GM23338 (cell line): ENCODE results near the gene NSUN7. TPM values are rescaled to one million over a fixed set of nuclear protein-coding genes. Genes with fewer than 3 reads are reported as not detected.

ENCODE experiments used
- ATAC-seq: fragments of 200-7000 bp; cut with Tn5 transposase; 3 replicates; pipeline ENCODE4 v1.9.1; 2020
- DNase-seq: peaks from one replicate; pipeline ENCODE4 v3.0.0-alpha.2; 2015; ENCODE audit warnings: low spot score
- H2AFZ ChIP-seq: fragments of 200-600 bp; sonication (generic); 2 replicates; pipeline ENCODE4 v1.8.0; 2016; ENCODE audit warnings: antibody characterized with exemption, mild to moderate bottlenecking, moderate library complexity
- H3F3A ChIP-seq: fragments of 200-600 bp; sonication (generic); replicated peaks from 2 replicates; pipeline ENCODE4 v1.8.0; 2017; ENCODE audit warnings: antibody characterized with exemption, mixed run types, low read depth
- H3K27ac ChIP-seq: fragments of 200-600 bp; sonication (generic); 2 replicates; pipeline ENCODE4 v1.6.1; 2016; ENCODE audit warnings: low read depth
- H3K27me3 ChIP-seq: fragments of 200-600 bp; sonication (generic); 2 replicates; pipeline ENCODE4 v1.8.0; 2016; ENCODE audit warnings: mild to moderate bottlenecking, mixed run types, moderate library complexity; ENCODE audit not compliant: insufficient read depth
- H3K36me3 ChIP-seq: fragments of 200-600 bp; sonication (generic); 2 replicates; pipeline ENCODE4 v1.8.0; 2016; ENCODE audit warnings: mild to moderate bottlenecking; ENCODE audit not compliant: insufficient read depth
- H3K4me1 ChIP-seq: fragments of 200-600 bp; sonication (generic); 2 replicates; pipeline ENCODE4 v1.8.0; 2016; ENCODE audit warnings: mild to moderate bottlenecking, moderate library complexity; ENCODE audit not compliant: insufficient read depth
- H3K4me2 ChIP-seq: fragments of 200-600 bp; sonication (generic); 2 replicates; pipeline ENCODE4 v1.7.1; 2017; ENCODE audit warnings: mixed run types
- H3K4me3 ChIP-seq: fragments of 200-600 bp; sonication (generic); 2 replicates; pipeline ENCODE4 v1.6.1; 2016; ENCODE audit warnings: mixed run types
- H3K79me2 ChIP-seq: fragments of 200-600 bp; sonication (generic); replicated peaks from 2 replicates; pipeline ENCODE4 v1.8.0; 2017; ENCODE audit warnings: mild to moderate bottlenecking; ENCODE audit not compliant: insufficient read depth
- H3K9me2 ChIP-seq: fragments of 200-600 bp; sonication (generic); 2 replicates; pipeline ENCODE4 v1.8.0; 2017; ENCODE audit not compliant: insufficient read depth
- H4K20me1 ChIP-seq: fragments of 200-600 bp; sonication (generic); replicated peaks from 2 replicates; pipeline ENCODE4 v1.8.0; 2017; ENCODE audit warnings: mild to moderate bottlenecking; ENCODE audit not compliant: insufficient read depth
- H3K27ac Mint-ChIP-seq: 2 replicates; pipeline ENCODE4 v1.8.0; 2020; ENCODE audit warnings: inconsistent platforms, mild to moderate bottlenecking, moderate library complexity, mixed read lengths
- H3K27me3 Mint-ChIP-seq: 3 replicates; pipeline ENCODE4 v1.8.0; 2022; ENCODE audit warnings: low read depth, mild to moderate bottlenecking, moderate library complexity, mixed read lengths, inconsistent platforms; ENCODE audit not compliant: insufficient read depth, poor library complexity
- H3K36me3 Mint-ChIP-seq: 3 replicates; pipeline ENCODE4 v1.8.0; 2021; ENCODE audit warnings: low read depth, mild to moderate bottlenecking, inconsistent platforms, moderate library complexity, mixed read lengths
- H3K4me1 Mint-ChIP-seq: 3 replicates; pipeline ENCODE4 v1.8.0; 2020; ENCODE audit warnings: mild to moderate bottlenecking, inconsistent platforms, mixed read lengths
- H3K4me3 Mint-ChIP-seq: 3 replicates; pipeline ENCODE4 v1.8.0; 2021; ENCODE audit warnings: moderate library complexity, mild to moderate bottlenecking, inconsistent platforms, mixed read lengths
- H3K9me3 Mint-ChIP-seq: 3 replicates; pipeline ENCODE4 v1.8.0; 2020; ENCODE audit warnings: moderate library complexity, mild to moderate bottlenecking, inconsistent platforms, mixed read lengths
- CTCF ChIP-seq, 2 experiments: fragments of 200-600 bp in 1 of 2; sonication (generic) in 1 of 2; conservative IDR thresholded peaks; 2 replicates each; pipeline versions ENCODE4 v1.5.1 to v1.6.1; 2016 to 2017; ENCODE audit warnings: antibody characterized with exemption in 2 of 2, low read depth in 2 of 2, mild to moderate bottlenecking in 2 of 2, moderate library complexity in 1 of 2
- EZH2 ChIP-seq: fragments of 200-600 bp; sonication (generic); IDR thresholded peaks from one replicate; pipeline ENCODE4 v1.8.0; 2017; ENCODE audit warnings: antibody characterized with exemption, mild to moderate bottlenecking, low read depth; ENCODE audit not compliant: unreplicated experiment
- JUNB ChIP-seq: IDR thresholded peaks from one replicate; pipeline ENCODE4 v1.6.1; 2016; ENCODE audit warnings: antibody characterized with exemption; ENCODE audit not compliant: unreplicated experiment
- NANOG ChIP-seq: IDR thresholded peaks from 2 replicates; pipeline ENCODE4 v1.6.1; 2016; ENCODE audit warnings: antibody characterized with exemption, borderline replicate concordance
- POLR2AphosphoS5 ChIP-seq: IDR thresholded peaks from 2 replicates; pipeline ENCODE4 v1.6.1; 2016; ENCODE audit warnings: antibody characterized with exemption, low read depth
- REST ChIP-seq: IDR thresholded peaks from one replicate; pipeline ENCODE4 v1.6.1; 2018; ENCODE audit warnings: antibody characterized with exemption; ENCODE audit not compliant: unreplicated experiment
- STAT1 ChIP-seq: IDR thresholded peaks from one replicate; pipeline ENCODE4 v1.6.1; 2016; ENCODE audit warnings: antibody characterized with exemption; ENCODE audit not compliant: unreplicated experiment
- ZNF114 ChIP-seq: fragments of 250-450 bp; sonication (Bioruptor Pico); IDR thresholded peaks from 2 replicates; pipeline ENCODE4 v1.5.0; 2020; ENCODE audit warnings: mild to moderate bottlenecking, moderate library complexity
- ZNF462 ChIP-seq: fragments of 250-450 bp; sonication (Bioruptor Pico); IDR thresholded peaks from 2 replicates; pipeline ENCODE4 v1.5.0; 2020; ENCODE audit warnings: mild to moderate bottlenecking, moderate library complexity
- polyA plus RNA-seq: library from polyadenylated mRNA; unstranded; fragments of >200 nt; fragmentation: Nextera tagmentation; extraction: Ambion mirVana; gene quantifications from 2 replicates; pipeline ENCODE4 v1.2.1, GENCODE V29; 2016
- total RNA-seq: library from RNA; depleted of rRNA; stranded (reverse); fragments of >200 nt; shearing (Covaris generic); gene quantifications from 2 replicates; pipeline ENCODE4 v1.2.3, GENCODE V29; 2014

The NSUN7 gene
- total and polyA plus RNA-seq, 2 experiments from 2014 or later: 28.8 to 29.0 TPM

DNA sequence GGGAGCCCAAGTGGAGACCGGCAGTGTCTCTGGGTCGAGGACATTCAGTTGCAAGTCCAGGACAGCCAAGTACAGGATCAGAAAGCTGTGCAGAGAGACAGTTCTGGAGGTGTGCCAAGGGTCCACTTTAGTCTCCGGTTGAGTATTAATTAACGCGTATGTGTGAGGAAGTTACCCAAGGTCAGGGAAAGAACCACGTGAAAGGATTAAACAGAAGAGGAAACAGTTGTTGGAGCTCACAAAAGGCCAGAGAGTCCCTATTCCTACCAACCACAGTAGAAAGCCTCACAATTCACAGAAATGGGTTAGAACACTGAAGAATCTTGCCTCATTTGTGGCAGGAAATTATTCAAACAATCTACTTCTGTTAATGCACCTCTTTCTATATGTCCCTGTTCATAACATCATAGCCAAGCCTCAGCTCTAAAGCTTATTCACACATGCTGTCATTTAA is 17.9 kb upstream of the NSUN7 start (continued):
- no peak for TF ChIP-seq REST

DNA sequence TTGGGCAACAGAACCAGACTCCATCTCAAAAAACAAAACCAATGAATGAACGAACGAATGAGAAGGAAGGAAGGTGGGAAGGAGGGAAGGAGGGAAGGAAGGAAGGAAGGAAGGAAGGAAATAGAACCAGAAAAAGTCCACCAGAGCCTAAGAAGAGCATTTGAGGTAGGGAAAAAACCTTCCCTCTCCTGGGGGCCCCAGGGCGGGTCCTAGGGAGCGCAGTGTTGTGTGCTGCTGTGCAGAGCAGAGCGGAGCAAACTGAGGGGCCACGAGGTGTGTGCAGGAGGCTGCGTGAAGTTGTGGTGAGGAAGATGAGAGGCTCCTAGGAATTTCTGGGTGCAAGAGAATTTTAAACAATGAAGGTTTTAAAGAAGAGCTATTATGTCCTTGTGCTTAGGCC is 16.0 kb upstream of the NSUN7 start:
- no peaks in the 10 kb centered on the region for H4K20me1 ChIP-seq
- H3K27me3 ChIP-seq: no peaks in the 10 kb centered on the region
- no peaks in the 10 kb centered on the region; the same call in 1 of the 2 replicates for H3F3A ChIP-seq
- no peaks in the 10 kb centered on the region for H3K36me3 ChIP-seq
- H3K79me2 ChIP-seq: no peaks in the 10 kb centered on the region
- no peak overlapping the region for H3K27ac ChIP-seq
- TF ChIP-seq POLR2AphosphoS5 (no peak), EZH2 (no peak), NANOG (no peak), STAT1 (no peak)
- DNase-seq (no peak), ATAC-seq (no peak)
- peaks cover 7% of the 10 kb centered on the region for H3K4me1 Mint-ChIP-seq
- H3K4me3 ChIP-seq: no peak overlapping the region
- H3K9me3 Mint-ChIP-seq: no peaks in the 10 kb centered on the region; the same call in 2 of the 3 replicates
- no peaks in the 10 kb centered on the region; the same call in 1 of the 2 replicates for H3K4me1 ChIP-seq
- no peak overlapping the region for H3K4me3 Mint-ChIP-seq
- no peaks in the 10 kb centered on the region for H3K36me3 Mint-ChIP-seq
- H3K9me2 ChIP-seq: no peaks in the 10 kb centered on the region
- H2AFZ ChIP-seq: no peak overlapping the region
- H3K4me2 ChIP-seq: no peak overlapping the region
- no peaks in the 10 kb centered on the region for H3K27me3 Mint-ChIP-seq
- no peak overlapping the region for H3K27ac Mint-ChIP-seq

DNA sequence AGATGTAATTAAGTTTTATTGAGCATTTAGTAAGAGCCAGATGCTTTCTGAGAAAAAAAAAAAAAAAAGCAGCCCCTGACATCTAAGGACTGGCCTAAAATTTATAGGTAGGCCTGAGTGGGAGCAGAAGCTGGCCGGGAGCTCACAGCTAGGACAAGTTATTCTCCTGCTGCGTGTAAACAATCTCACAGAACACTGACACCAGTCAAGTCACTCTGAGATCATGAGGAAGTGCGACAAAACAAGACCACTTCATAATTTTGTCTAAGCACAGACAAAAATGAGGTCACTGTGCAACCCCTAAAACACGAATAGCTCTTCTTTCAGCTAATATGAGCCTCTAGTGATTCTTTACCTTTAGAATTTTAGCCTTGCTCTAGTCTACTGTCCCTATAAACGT is 15.3 kb upstream of the NSUN7 start:
- Mint-ChIP-seq H3K4me1 (peaks cover 7% of the 10 kb centered on the region), H3K4me3 (no peak overlapping the region), H3K27me3 (no peaks in the 10 kb centered on the region), H3K9me3 (no peaks in the 10 kb centered on the region; the same call in 2 of the 3 replicates), H3K27ac (no peak overlapping the region), H3K36me3 (no peaks in the 10 kb centered on the region)
- no peak overlapping the region for H3K27ac ChIP-seq
- no peak overlapping the region for H3K4me2 ChIP-seq
- no peak for ATAC-seq
- H3F3A ChIP-seq: no peaks in the 10 kb centered on the region; the same call in 1 of the 2 replicates
- H2AFZ ChIP-seq: no peak overlapping the region
- H4K20me1 ChIP-seq: no peaks in the 10 kb centered on the region
- H3K79me2 ChIP-seq: no peaks in the 10 kb centered on the region
- no peaks in the 10 kb centered on the region; the same call in 1 of the 2 replicates for H3K4me1 ChIP-seq
- DNase-seq: no peak
- no peak overlapping the region for H3K4me3 ChIP-seq
- no peaks in the 10 kb centered on the region for H3K36me3 ChIP-seq
- H3K27me3 ChIP-seq: no peaks in the 10 kb centered on the region
- no peaks in the 10 kb centered on the region for H3K9me2 ChIP-seq
- TF ChIP-seq CTCF (conservative IDR thresholded peaks at IDR 0.05; ENCODE audit: low read depth in 2 of 2): no peak
- no peak for TF ChIP-seq ZNF462 (CRISPR knock-in tag)
- no peak for TF ChIP-seq ZNF114 (CRISPR knock-in tag)
- no peak for TF ChIP-seq STAT1
- TF ChIP-seq NANOG: no peak
- TF ChIP-seq JUNB: no peak
- no peak for TF ChIP-seq POLR2AphosphoS5
